HepG2 (cell line): Measurements from ENCODE around the gene AGAP1. TPM values are rescaled to one million over a fixed set of nuclear protein-coding genes. Genes with fewer than 3 reads are reported as not detected.

ENCODE experiments used
- DNMT1 ChIP-seq: sonication (generic); formaldehyde crosslinking; IDR thresholded peaks from 2 replicates; pipeline ENCODE4 v1.5.1; 2020; ENCODE audit warnings: mild to moderate bottlenecking, missing genetic modification reagents
- ETV6 ChIP-seq: sonication (generic); formaldehyde crosslinking; conservative IDR thresholded peaks from 2 replicates; pipeline ENCODE4 v1.4.0; 2020; ENCODE audit warnings: missing genetic modification reagents
- JDP2 ChIP-seq: sonication (generic); formaldehyde crosslinking; IDR thresholded peaks from 2 replicates; pipeline ENCODE4 v1.8.1; 2022; ENCODE audit warnings: missing genetic modification reagents, borderline replicate concordance
- KLF11 ChIP-seq: IDR thresholded peaks from 2 replicates; pipeline ENCODE4 v1.6.1; 2016; ENCODE audit warnings: missing compliant biosample characterization
- MAFF ChIP-seq: IDR thresholded peaks from 2 replicates; pipeline ENCODE4 v1.6.1; 2011; ENCODE audit warnings: low read depth, low read length, improper control_type of control experiment
- MAFG ChIP-seq: sonication (generic); formaldehyde crosslinking; IDR thresholded peaks from 2 replicates; pipeline ENCODE4 v1.5.1; 2020; ENCODE audit warnings: mild to moderate bottlenecking, missing genetic modification reagents
- NR1H2 ChIP-seq: sonication (generic); formaldehyde crosslinking; IDR thresholded peaks from 2 replicates; pipeline ENCODE4 v1.8.1; 2022; ENCODE audit warnings: low read depth, missing genetic modification reagents, borderline replicate concordance
- SCMH1 ChIP-seq: sonication (generic); formaldehyde crosslinking; IDR thresholded peaks from 2 replicates; pipeline ENCODE4 v1.9.0; 2021; ENCODE audit warnings: missing genetic modification reagents, mild to moderate bottlenecking, borderline replicate concordance
- XBP1 ChIP-seq: sonication (generic); formaldehyde crosslinking; IDR thresholded peaks from 2 replicates; pipeline ENCODE4 v1.5.0; 2020; ENCODE audit warnings: missing genetic modification reagents
- ZNF253 ChIP-seq: sonication (generic); formaldehyde crosslinking; IDR thresholded peaks from 2 replicates; pipeline ENCODE4 v1.8.0; 2022; ENCODE audit warnings: mild to moderate bottlenecking, missing genetic modification reagents, borderline replicate concordance
- ZSCAN22 ChIP-seq: sonication (generic); formaldehyde crosslinking; IDR thresholded peaks from 2 replicates; pipeline ENCODE4 v1.4.0; 2020; ENCODE audit warnings: mild to moderate bottlenecking, missing genetic modification reagents
- polyA plus RNA-seq, 8 experiments: library from polyadenylated mRNA; depleted of rRNA in 3 of 8; stranded (reverse) in 7 of 8; unstranded in 1 of 8; fragments of >200 nt; fragmentation: Illumina TruSeq in 4 of 8; extraction: Trizol in 4 of 8; gene quantifications; 2 replicates each; pipeline versions ENCODE4 v1.2.1 to v1.2.3, GENCODE V29; 2011 to 2016; ENCODE audit warnings: low read depth in 4 of 8, missing spikeins in 1 of 8, mixed read lengths in 1 of 8; ENCODE audit not compliant: insufficient read depth in 1 of 8
- total RNA-seq, 5 experiments: library from RNA; depleted of rRNA; stranded (reverse); fragments of >200 nt; fragmentation: Illumina TruSeq; extraction: Trizol; gene quantifications; 2 replicates each; pipeline ENCODE4 v1.2.3, GENCODE V29; 2016; ENCODE audit warnings: low read depth in 1 of 5
- TF ChIP-seq, protein P1 (sequence below): sonication (generic); formaldehyde crosslinking; IDR thresholded peaks from 2 replicates; pipeline ENCODE4 v1.5.1; 2020; ENCODE audit warnings: mild to moderate bottlenecking, moderate library complexity, missing genetic modification reagents
- TF ChIP-seq, protein P2 (sequence below): sonication (generic); formaldehyde crosslinking; IDR thresholded peaks from 2 replicates; pipeline ENCODE4 v1.4.0; 2020; ENCODE audit warnings: low read depth, mild to moderate bottlenecking, missing genetic modification reagents
- TF ChIP-seq, protein P3 (sequence below): sonication (generic); formaldehyde crosslinking; conservative IDR thresholded peaks from 2 replicates; pipeline ENCODE4 v1.8.0; 2022; ENCODE audit warnings: missing genetic modification reagents
- TF ChIP-seq, protein P4 (sequence below): sonication (generic); formaldehyde crosslinking; IDR thresholded peaks from 2 replicates; pipeline ENCODE4 v1.9.0; 2021; ENCODE audit warnings: missing genetic modification reagents, mild to moderate bottlenecking, borderline replicate concordance
- TF ChIP-seq, protein P5 (sequence below), 2 experiments: sonication (generic) in 1 of 2; formaldehyde crosslinking in 1 of 2; IDR thresholded peaks; 2 replicates each; pipeline versions ENCODE4 v1.4.0 to v1.6.1; 2018 to 2020; ENCODE audit warnings: missing genetic modification reagents in 2 of 2, borderline replicate concordance in 1 of 2, low read depth in 1 of 2, mild to moderate bottlenecking in 1 of 2, missing biosample characterization in 1 of 2
- TF ChIP-seq, protein P6 (sequence below): sonication (generic); formaldehyde crosslinking; IDR thresholded peaks from 2 replicates; pipeline ENCODE4 v1.5.0; 2020; ENCODE audit warnings: missing genetic modification reagents

Gene AGAP1
- total and polyA plus RNA-seq, 2 of the 13 experiments (the other 11 are each of a cell fraction or from before 2014, with no cell fraction given), result 21.2 to 32.7 TPM

DNA sequence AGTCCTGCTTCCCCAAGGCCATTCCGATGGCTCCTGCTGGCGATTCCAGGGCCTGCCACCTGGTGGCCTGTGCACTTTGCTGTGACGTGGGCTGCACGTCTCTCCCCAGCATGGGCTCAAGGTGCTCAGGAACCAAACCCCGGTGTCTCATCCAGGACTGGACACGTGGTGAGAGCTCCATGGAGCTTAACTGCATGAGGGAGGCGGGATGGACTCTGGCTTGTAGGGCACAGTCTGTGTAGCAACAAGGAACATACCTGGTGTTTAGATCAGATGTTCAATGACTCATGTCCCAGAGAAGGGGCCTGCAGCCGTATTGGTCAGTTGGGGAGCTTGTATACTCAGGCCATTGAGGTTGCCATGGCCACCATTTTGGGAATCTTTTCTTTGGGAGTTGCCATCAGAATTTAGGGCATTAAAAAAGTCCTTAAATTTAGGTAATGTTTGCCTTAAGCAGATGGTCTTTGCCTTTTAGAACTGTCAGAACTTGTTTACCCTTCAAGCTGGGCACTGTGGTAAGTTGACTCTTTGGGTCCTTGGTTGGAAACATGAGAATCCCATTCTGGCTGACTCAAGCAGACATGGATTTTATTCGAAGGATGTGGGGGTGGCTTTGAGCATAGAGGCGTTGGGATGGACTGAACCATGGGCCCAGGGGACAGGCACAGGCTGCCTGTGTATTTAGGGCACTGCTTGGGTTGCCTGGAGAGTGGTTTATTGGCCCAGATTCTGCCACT is 21.0 kb downstream of the AGAP1 start (continued):
- TF ChIP-seq, protein P1, sequence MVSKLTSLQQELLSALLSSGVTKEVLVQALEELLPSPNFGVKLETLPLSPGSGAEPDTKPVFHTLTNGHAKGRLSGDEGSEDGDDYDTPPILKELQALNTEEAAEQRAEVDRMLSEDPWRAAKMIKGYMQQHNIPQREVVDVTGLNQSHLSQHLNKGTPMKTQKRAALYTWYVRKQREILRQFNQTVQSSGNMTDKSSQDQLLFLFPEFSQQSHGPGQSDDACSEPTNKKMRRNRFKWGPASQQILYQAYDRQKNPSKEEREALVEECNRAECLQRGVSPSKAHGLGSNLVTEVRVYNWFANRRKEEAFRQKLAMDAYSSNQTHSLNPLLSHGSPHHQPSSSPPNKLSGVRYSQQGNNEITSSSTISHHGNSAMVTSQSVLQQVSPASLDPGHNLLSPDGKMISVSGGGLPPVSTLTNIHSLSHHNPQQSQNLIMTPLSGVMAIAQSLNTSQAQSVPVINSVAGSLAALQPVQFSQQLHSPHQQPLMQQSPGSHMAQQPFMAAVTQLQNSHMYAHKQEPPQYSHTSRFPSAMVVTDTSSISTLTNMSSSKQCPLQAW, result peak; percentile 97
- no peak for TF ChIP-seq ZSCAN22 (CRISPR knock-in tag)
- TF ChIP-seq ZNF253 (CRISPR knock-in tag), result no peak
- TF ChIP-seq KLF11 (CRISPR knock-in tag), result peak; percentile 86; the same call in 1 of the 2 replicates
- peak; percentile 75; the same call in 1 of the 2 replicates for TF ChIP-seq XBP1 (CRISPR knock-in tag)
- TF ChIP-seq MAFF, result 0 out of 2 replicates have a peak, but pooled peaks have one; percentile 7
- no peak for TF ChIP-seq NR1H2 (CRISPR knock-in tag)
- no peak for TF ChIP-seq SCMH1
- TF ChIP-seq JDP2 (CRISPR knock-in tag), result no peak
- TF ChIP-seq, protein P2, sequence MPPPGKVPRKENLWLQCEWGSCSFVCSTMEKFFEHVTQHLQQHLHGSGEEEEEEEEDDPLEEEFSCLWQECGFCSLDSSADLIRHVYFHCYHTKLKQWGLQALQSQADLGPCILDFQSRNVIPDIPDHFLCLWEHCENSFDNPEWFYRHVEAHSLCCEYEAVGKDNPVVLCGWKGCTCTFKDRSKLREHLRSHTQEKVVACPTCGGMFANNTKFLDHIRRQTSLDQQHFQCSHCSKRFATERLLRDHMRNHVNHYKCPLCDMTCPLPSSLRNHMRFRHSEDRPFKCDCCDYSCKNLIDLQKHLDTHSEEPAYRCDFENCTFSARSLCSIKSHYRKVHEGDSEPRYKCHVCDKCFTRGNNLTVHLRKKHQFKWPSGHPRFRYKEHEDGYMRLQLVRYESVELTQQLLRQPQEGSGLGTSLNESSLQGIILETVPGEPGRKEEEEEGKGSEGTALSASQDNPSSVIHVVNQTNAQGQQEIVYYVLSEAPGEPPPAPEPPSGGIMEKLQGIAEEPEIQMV (CRISPR knock-in tag), result no peak
- no peak for TF ChIP-seq DNMT1 (CRISPR knock-in tag)
- no peak for TF ChIP-seq MAFG (CRISPR knock-in tag)
- TF ChIP-seq, protein P3, sequence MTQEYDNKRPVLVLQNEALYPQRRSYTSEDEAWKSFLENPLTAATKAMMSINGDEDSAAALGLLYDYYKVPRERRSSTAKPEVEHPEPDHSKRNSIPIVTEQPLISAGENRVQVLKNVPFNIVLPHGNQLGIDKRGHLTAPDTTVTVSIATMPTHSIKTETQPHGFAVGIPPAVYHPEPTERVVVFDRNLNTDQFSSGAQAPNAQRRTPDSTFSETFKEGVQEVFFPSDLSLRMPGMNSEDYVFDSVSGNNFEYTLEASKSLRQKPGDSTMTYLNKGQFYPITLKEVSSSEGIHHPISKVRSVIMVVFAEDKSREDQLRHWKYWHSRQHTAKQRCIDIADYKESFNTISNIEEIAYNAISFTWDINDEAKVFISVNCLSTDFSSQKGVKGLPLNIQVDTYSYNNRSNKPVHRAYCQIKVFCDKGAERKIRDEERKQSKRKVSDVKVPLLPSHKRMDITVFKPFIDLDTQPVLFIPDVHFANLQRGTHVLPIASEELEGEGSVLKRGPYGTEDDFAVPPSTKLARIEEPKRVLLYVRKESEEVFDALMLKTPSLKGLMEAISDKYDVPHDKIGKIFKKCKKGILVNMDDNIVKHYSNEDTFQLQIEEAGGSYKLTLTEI (CRISPR knock-in tag), result no peak
- TF ChIP-seq, protein P4, sequence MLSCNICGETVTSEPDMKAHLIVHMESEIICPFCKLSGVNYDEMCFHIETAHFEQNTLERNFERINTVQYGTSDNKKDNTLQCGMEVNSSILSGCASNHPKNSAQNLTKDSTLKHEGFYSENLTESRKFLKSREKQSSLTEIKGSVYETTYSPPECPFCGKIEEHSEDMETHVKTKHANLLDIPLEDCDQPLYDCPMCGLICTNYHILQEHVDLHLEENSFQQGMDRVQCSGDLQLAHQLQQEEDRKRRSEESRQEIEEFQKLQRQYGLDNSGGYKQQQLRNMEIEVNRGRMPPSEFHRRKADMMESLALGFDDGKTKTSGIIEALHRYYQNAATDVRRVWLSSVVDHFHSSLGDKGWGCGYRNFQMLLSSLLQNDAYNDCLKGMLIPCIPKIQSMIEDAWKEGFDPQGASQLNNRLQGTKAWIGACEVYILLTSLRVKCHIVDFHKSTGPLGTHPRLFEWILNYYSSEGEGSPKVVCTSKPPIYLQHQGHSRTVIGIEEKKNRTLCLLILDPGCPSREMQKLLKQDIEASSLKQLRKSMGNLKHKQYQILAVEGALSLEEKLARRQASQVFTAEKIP (CRISPR knock-in tag), result no peak
- TF ChIP-seq, protein P5, sequence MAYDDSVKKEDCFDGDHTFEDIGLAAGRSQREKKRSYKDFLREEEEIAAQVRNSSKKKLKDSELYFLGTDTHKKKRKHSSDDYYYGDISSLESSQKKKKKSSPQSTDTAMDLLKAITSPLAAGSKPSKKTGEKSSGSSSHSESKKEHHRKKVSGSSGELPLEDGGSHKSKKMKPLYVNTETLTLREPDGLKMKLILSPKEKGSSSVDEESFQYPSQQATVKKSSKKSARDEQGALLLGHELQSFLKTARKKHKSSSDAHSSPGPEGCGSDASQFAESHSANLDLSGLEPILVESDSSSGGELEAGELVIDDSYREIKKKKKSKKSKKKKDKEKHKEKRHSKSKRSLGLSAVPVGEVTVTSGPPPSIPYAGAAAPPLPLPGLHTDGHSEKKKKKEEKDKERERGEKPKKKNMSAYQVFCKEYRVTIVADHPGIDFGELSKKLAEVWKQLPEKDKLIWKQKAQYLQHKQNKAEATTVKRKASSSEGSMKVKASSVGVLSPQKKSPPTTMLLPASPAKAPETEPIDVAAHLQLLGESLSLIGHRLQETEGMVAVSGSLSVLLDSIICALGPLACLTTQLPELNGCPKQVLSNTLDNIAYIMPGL (CRISPR knock-in tag; IDR thresholded peaks at IDR 0.05; ENCODE audit: borderline replicate concordance in 1 of 2, low read depth in 1 of 2), result peak; percentile 89 to 93
- TF ChIP-seq ETV6 (CRISPR knock-in tag), result no peak; the same call in 1 of the 2 replicates
- TF ChIP-seq, protein P6, sequence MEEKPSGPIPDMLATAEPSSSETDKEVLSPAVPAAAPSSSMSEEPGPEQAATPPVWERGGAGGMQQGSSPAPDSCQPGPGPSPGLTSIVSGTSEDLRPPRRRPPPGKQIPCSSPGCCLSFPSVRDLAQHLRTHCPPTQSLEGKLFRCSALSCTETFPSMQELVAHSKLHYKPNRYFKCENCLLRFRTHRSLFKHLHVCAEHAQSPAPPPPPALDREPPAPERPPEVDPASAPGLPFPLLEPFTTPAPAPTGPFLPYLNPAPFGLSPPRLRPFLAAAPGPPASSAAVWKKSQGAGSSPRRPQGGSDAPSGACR (CRISPR knock-in tag), result peak; percentile 94; the same call in 1 of the 2 replicates
